Adrenal gland (tissue), 12 donors: ENCODE measurements around the gene RPH3AL. TPM values are rescaled to one million over a fixed set of nuclear protein-coding genes. Genes with fewer than 3 reads are reported as not detected.

Experiments
- DNase-seq, 7 donors: peaks; one replicate each; pipeline ENCODE4 v3.0.0-alpha.2; 2019 to 2020
- H3K27ac ChIP-seq, 5 donors: fragments of 200-600 bp; sonication (generic) in 4 of 5; 1 replicate in 3 of 5; 2 replicates in 2 of 5; pipeline versions ENCODE4 v1.5.1 to v1.8.0; 2016 to 2020; ENCODE audit warnings: mild to moderate bottlenecking in 1 of 5
- H3K27me3 ChIP-seq: fragments of 200-600 bp; 2 replicates; pipeline ENCODE4 v1.8.0; 2021
- H3K36me3 ChIP-seq, 2 donors: fragments of 200-600 bp; replicated peaks in 1 of 2; 1 replicate in 1 of 2; 2 replicates in 1 of 2; pipeline versions ENCODE4 v1.5.1 to v1.8.0; 2018 to 2022
- H3K4me1 ChIP-seq, 2 donors: fragments of 200-600 bp; replicated peaks in 1 of 2; 1 replicate in 1 of 2; 2 replicates in 1 of 2; pipeline versions ENCODE4 v1.5.1 to v1.8.0; 2018 to 2021
- H3K4me3 ChIP-seq, 4 donors: fragments of 200-600 bp; sonication (generic) in 3 of 4; one replicate each; pipeline ENCODE4 v1.5.1; 2016 to 2018
- H3K9me3 ChIP-seq, 3 donors: fragments of 200-600 bp; sonication (generic) in 1 of 3; replicated peaks in 1 of 3; 1 replicate in 2 of 3; 2 replicates in 1 of 3; pipeline versions ENCODE4 v1.5.1 to v1.8.0; 2016 to 2021
- POLR2A ChIP-seq, 2 donors: fragments of 450-650 bp; IDR thresholded peaks; one replicate each; pipeline ENCODE4 v1.6.1; 2017; ENCODE audit warnings: antibody characterized with exemption in 2 of 2, mild to moderate bottlenecking in 2 of 2, moderate library complexity in 1 of 2
- WGBS, 4 donors: extraction: QIAGEN DNeasy Blood & Tissue Kit in 2 of 4; methylation state at CpG; one replicate each; pipeline versions ENCODE4 v1.1.5 to v1.1.7; 2013 to 2017; 5-methylcytosine and 5-hydroxymethylcytosine counted together
- intact Hi-C, 2 donors: fragments of 100-400 bp; cut with DNase I; formaldehyde crosslinking; loops; one replicate each; pipeline versions ENCODE4 v1.14.1 to v1.15.0; 2022 to 2023
- polyA plus RNA-seq, 3 donors: library from polyadenylated mRNA; stranded (reverse); fragments of 200-250 nt in 2 of 3; fragments of 350-450 nt in 1 of 3; fragmentation: Illumina TruSeq in 1 of 3; extraction: RNeasy Lipid Tissue Mini Kit (QIAGEN cat#74804) in 1 of 3; gene quantifications; one replicate each; pipeline ENCODE4 v1.2.3, GENCODE V29; 2013 to 2014
- total RNA-seq, 9 donors: library from RNA; depleted of rRNA in 4 of 9; stranded (reverse); fragments of >200 nt in 4 of 9; fragments of 120-200 nt in 1 of 9; fragmentation: NEBNext Ultra II Directional in 1 of 9; extraction: Animal tissue kit (Norgen Biotek cat#: 25700) in 1 of 9; gene quantifications; one replicate each; pipeline versions ENCODE4 v1.1.0 to v1.2.4, GENCODE V29; 2013 to 2023
- TF ChIP-seq, protein P1 (sequence below), 6 experiments: fragments of 450-650 bp in 4 of 6; fragments of 200-600 bp in 2 of 6; sonication (generic) in 1 of 6; IDR thresholded peaks; 1 replicate in 5 of 6; 2 replicates in 1 of 6; pipeline versions ENCODE4 v1.5.1 to v1.8.0; 2016 to 2021; ENCODE audit warnings: antibody characterized with exemption in 6 of 6, mild to moderate bottlenecking in 2 of 6, moderate library complexity in 1 of 6
- donor health status: healthy with polysubstance abuse.
- donor health status: Bipolar disorder and iron deficiency.
- donor health status: DM: yes; HTN: yes; CAD: no.
- donor health status: DM: no; HTN: no; CAD: no.
- donor health status: DM: no; HTN: no; CAD: no.
- donor health status: DM: yes; HTN: yes; CAD: no.

Gene RPH3AL
- total and polyA plus RNA-seq, 12 donors, result 7.7 to 79.2 (median 33.7) TPM

DNA sequence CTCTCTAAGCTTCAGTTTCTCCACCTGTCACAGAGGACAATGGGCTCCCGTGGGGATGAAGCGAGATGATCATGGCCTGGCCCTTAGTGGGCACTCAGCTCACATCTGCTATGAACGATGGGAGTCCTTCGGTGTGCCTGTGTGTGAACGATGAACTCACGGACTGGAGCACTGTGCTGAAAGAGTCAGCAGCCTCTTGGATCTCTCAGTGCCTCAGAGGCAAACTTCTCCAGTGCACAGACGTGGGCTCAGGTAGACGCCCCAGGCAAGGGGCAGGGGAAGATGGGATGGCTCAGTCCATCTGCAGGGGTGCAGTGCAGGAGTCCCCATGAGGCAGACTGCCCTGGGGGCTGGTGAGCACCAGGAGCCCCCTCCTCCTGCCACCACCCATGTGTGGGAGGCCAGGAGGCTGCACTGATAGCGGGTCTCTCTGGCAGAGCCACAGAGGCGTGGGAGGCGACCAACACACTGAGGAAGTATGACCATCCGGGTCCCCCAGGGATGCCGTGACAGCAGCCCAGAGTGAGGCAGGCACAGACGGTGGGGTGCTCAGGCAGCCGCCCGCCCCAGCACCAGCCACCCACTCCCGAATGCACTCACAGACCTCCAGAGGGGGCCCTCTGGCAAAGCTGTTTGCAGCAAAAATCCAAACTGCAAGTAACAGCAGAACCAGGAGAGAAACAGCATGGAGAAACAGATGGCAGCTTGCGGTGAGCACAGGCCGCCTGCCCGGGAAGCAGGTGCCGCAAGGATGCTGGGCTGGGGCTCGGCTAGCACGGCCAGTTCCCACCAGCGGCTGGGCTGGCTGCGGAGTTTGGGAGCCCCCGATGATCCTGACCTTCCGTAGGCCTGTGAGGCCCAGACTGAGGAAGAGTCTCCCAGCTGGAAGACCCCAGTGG, 82.7 kb downstream of the RPH3AL start:
- TF ChIP-seq, protein P1, sequence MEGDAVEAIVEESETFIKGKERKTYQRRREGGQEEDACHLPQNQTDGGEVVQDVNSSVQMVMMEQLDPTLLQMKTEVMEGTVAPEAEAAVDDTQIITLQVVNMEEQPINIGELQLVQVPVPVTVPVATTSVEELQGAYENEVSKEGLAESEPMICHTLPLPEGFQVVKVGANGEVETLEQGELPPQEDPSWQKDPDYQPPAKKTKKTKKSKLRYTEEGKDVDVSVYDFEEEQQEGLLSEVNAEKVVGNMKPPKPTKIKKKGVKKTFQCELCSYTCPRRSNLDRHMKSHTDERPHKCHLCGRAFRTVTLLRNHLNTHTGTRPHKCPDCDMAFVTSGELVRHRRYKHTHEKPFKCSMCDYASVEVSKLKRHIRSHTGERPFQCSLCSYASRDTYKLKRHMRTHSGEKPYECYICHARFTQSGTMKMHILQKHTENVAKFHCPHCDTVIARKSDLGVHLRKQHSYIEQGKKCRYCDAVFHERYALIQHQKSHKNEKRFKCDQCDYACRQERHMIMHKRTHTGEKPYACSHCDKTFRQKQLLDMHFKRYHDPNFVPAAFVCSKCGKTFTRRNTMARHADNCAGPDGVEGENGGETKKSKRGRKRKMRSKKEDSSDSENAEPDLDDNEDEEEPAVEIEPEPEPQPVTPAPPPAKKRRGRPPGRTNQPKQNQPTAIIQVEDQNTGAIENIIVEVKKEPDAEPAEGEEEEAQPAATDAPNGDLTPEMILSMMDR (IDR thresholded peaks at IDR 0.05), result no peak
- no peak for TF ChIP-seq POLR2A (IDR thresholded peaks at IDR 0.05)
- peak in 3 of 7 donors; percentile 3 to 9 (median 3) for DNase-seq
- H3K36me3 ChIP-seq, result no peaks in the 10 kb centered on the region
- H3K27me3 ChIP-seq, result no peaks in the 10 kb centered on the region
- H3K9me3 ChIP-seq, result no peaks in the 10 kb centered on the region
- H3K4me1 ChIP-seq, result no peaks in the 10 kb centered on the region
- intact Hi-C loops, result no loop called here
- WGBS, 4 donors, result 79 to 92% (median 89%) methylated on average over 10 to 27 of the region's 27 CpGs
- H3K4me3 ChIP-seq, result no peak overlapping the region
- no peak overlapping the region for H3K27ac ChIP-seq

DNA sequence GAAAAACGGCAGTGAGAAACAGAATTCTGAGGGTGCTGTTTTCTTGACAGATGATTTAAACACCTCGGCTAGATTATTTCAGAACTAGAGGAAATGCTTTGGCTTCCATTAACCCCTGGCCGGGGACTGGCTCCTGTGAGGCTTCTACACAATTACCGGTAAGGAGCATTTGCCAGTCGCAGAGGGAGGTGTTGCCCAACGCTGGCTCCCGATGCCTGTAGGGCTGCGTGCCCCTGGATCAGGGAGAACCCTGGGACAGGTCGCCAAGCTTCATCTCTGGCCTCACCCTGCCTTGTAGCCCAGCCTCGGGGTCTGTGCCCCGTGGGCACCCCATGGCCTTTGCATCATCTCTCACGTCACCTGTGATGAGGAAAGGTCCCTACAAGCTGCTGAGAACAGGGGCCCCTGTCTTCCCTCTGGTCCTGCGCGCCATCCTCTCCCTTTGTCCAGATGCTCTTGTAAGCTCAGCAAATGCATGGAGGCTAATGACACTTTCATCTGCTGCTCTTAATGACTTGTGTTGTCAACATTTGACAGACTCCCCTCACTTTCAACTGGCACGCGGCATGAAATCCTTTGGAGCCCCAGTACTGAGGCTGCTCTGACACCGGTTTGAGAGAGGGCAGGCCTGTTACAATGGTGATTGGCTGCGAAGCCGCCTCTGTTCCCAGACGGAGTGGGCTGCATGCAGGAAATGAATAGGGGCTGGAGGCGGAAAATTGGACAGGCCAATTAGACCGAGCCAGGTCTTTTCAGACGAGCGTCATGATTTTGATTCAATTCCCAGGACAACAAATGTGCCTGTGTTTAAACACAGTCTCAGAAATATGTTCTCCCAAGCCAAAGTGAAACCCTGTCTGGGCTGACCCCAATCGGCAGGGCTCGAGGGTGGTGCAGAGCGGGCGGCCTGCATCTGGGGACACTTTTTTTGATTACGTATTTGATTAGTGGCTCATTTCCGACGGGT, 85.6 kb downstream of the RPH3AL start:
- Histone ChIP-seq H3K27ac (peak overlapping the region in 3 of 5 donors; percentile 0 to 79 (median 69)), H3K36me3 (peaks cover 0 to 5% of the 10 kb centered on the region in 2 donors), H3K4me3 (no peak overlapping the region), H3K4me1 (no peaks in the 10 kb centered on the region), H3K27me3 (no peaks in the 10 kb centered on the region), H3K9me3 (no peaks in the 10 kb centered on the region)
- 69 to 81% (median 73%) methylated on average over 22 to 31 of the region's 31 CpGs for WGBS, 4 donors
- DNase-seq, result peak; percentile 14 to 81 (median 42)
- TF ChIP-seq, protein P1 (IDR thresholded peaks at IDR 0.05), result no peak
- peak in 1 of 2 donors; percentile 14 for TF ChIP-seq POLR2A (IDR thresholded peaks at IDR 0.05)
- intact Hi-C loops, result no loop called here

DNA sequence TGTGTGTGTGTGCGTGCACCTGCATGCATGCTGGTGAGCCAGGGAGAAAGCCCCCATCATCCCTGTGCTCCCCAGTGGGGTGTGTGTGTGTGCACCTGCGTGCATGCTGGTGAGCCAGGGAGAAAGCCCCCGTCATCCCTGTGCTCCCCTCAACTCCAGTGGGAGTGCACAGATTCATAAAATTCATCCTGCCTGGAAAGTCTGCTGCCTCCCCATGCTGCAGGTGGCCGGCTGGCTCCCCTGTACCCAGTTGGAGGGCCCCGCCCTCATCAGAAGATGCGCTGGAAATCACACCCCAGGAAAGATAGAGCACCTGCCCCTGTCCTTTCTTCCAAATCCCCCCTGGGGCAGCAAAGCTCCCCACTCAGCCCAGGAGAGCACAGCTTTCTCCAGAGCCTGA, 86.4 kb downstream of the RPH3AL start:
- TF ChIP-seq, protein P1 (IDR thresholded peaks at IDR 0.05), result no peak
- no peak for TF ChIP-seq POLR2A (IDR thresholded peaks at IDR 0.05)
- no peak overlapping the region for H3K4me3 ChIP-seq
- no peaks in the 10 kb centered on the region for H3K27me3 ChIP-seq
- no peaks in the 10 kb centered on the region for H3K9me3 ChIP-seq
- peak in 6 of 7 donors; percentile 3 to 44 (median 8) for DNase-seq
- 88 to 91% (median 89%) methylated on average over 3 to 6 of the region's 6 CpGs for WGBS, 4 donors
- peak overlapping the region in 2 of 5 donors; percentile 69 to 79 for H3K27ac ChIP-seq
- no peaks in the 10 kb centered on the region for H3K4me1 ChIP-seq
- H3K36me3 ChIP-seq, result peaks cover 0 to 5% of the 10 kb centered on the region in 2 donors
- intact Hi-C loops, result no loop called here

DNA sequence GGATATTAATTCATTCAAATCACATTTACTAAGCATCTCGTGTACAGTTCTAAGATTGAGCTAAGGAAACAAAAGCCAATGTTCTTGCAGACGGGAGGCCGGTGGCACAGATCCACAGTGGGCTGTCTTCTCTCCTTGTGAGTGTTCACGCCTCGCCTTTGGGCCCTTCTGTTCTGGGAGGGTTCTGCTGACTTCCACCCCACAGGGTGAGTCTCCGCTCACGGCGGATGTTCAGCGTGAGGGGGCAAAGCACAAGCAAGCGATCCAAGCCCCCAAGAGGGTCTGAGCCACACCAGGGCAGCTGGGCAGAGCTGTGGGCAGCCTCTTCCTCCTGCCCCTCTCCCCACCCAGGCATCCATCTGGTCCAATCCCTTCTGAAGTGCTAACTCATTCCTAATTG, 86.9 kb downstream of the RPH3AL start:
- H3K27me3 ChIP-seq, result no peaks in the 10 kb centered on the region
- no peak for TF ChIP-seq POLR2A (IDR thresholded peaks at IDR 0.05)
- TF ChIP-seq, protein P1 (IDR thresholded peaks at IDR 0.05), result no peak
- no peak overlapping the region for H3K4me3 ChIP-seq
- peak in 6 of 7 donors; percentile 5 to 52 (median 10) for DNase-seq
- no peaks in the 10 kb centered on the region for H3K4me1 ChIP-seq
- 59 to 78% (median 67%) methylated on average over 7 to 10 of the region's 10 CpGs for WGBS, 4 donors
- H3K9me3 ChIP-seq, result no peaks in the 10 kb centered on the region
- H3K36me3 ChIP-seq, result peaks cover 0 to 5% of the 10 kb centered on the region in 2 donors
- peak overlapping the region in 1 of 5 donors; percentile 79 for H3K27ac ChIP-seq
- intact Hi-C loops, result no loop called here
